WI38 (cell line): ENCODE data around the gene ADGRV1.

Experiments used
- H3K4me3 ChIP-seq: 2 replicates; pipeline ENCODE4 v1.5.1; 2011; ENCODE audit warnings: low read depth, mild to moderate bottlenecking, control low read depth, low read length
- TF ChIP-seq, protein P1 (sequence below): IDR thresholded peaks from 2 replicates; pipeline ENCODE4 v1.5.1; 2012; ENCODE audit warnings: low read depth, mild to moderate bottlenecking, control low read depth, low read length

The ADGRV1 gene

DNA sequence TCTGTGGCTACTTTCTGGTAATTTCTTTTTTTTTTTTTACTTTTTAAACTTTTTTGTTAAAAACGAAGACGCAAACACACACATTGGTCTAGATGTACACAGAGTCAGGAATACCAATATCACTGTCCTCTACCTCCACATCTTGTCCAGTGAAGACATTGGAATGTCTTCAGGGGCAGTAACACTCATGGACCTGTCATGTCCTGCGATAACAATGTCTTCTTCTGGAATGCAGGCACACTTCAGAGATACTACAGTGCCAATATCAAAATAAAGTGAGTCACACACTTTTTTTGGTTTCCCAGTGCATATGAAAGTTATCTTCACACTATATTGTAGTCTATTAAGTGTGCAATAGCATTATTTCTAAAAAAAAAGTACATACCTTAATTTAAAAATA, 648.7 kb downstream of the ADGRV1 start:
- no peak overlapping the region for H3K4me3 ChIP-seq
- TF ChIP-seq, protein P1, sequence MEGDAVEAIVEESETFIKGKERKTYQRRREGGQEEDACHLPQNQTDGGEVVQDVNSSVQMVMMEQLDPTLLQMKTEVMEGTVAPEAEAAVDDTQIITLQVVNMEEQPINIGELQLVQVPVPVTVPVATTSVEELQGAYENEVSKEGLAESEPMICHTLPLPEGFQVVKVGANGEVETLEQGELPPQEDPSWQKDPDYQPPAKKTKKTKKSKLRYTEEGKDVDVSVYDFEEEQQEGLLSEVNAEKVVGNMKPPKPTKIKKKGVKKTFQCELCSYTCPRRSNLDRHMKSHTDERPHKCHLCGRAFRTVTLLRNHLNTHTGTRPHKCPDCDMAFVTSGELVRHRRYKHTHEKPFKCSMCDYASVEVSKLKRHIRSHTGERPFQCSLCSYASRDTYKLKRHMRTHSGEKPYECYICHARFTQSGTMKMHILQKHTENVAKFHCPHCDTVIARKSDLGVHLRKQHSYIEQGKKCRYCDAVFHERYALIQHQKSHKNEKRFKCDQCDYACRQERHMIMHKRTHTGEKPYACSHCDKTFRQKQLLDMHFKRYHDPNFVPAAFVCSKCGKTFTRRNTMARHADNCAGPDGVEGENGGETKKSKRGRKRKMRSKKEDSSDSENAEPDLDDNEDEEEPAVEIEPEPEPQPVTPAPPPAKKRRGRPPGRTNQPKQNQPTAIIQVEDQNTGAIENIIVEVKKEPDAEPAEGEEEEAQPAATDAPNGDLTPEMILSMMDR: no peak

DNA sequence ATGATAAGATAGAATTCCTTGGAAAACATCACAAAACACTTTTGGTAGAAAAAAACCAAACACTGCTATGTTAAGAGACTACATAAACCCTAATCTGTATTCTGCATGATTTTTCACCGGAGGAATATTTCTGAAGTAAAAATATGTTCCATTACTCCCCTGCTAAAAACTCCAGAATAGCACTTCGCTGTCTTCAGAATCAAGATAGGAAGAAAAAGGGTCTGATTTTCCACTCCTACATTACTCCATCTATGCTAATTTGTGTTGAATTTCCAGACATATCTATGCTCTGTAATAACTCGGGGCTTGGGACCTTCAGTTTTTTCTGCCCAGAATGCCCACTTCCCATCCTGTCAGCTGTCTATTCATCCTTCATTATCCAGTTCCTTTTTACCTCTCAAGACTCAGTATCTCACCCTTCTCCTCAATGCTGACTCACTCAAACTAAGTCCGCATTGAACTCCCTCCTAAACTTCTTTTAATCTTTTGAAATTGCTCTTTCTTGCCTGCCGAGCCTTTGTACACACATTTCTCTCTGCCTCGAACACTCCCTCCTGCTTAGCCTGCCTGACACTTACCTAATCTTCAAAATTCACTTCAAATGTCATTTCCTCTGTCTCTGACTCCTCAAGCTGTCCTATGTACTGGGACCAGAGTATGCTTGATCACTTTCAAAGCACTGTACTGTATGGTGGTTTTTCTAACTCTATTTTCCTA, 653.6 kb downstream of the ADGRV1 start:
- H3K4me3 ChIP-seq: no peak overlapping the region
- TF ChIP-seq, protein P1: no peak

DNA sequence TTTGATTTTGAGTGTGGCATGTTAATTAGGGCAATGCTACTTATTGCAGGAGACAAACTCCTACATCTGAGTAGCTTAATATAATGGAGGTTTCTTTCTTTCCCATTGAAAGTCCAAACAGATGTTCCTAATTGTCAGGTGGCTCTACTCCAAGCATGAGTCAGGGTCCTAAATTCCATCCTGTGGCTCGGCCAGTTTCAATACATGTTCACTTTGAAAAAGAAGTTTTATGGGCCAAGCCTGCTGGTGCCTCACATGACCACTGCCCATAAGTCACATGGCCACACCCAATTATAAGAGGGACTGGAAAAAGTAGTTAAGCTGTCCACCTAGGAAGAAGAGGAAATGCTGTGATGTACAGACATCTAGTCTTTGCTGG, 654.1 kb downstream of the ADGRV1 start:
- H3K4me3 ChIP-seq: no peak overlapping the region
- TF ChIP-seq, protein P1: no peak
